Tibial nerve (tissue), 3 donors: ENCODE measurements around the gene AGT.

ENCODE experiments used
- POLR2A ChIP-seq, 2 donors: fragments of 450-650 bp; IDR thresholded peaks; one replicate each; pipeline ENCODE4 v1.6.1; 2017; ENCODE audit warnings: antibody characterized with exemption in 2 of 2, mild to moderate bottlenecking in 2 of 2, moderate library complexity in 2 of 2
- TF ChIP-seq, protein P1 (sequence below), 5 experiments: fragments of 200-600 bp in 3 of 5; fragments of 450-650 bp in 2 of 5; sonication (generic) in 3 of 5; IDR thresholded peaks; one replicate each; pipeline ENCODE4 v1.5.1; 2016 to 2019; ENCODE audit warnings: antibody characterized with exemption in 5 of 5, mild to moderate bottlenecking in 3 of 5, moderate library complexity in 2 of 5

DNA sequence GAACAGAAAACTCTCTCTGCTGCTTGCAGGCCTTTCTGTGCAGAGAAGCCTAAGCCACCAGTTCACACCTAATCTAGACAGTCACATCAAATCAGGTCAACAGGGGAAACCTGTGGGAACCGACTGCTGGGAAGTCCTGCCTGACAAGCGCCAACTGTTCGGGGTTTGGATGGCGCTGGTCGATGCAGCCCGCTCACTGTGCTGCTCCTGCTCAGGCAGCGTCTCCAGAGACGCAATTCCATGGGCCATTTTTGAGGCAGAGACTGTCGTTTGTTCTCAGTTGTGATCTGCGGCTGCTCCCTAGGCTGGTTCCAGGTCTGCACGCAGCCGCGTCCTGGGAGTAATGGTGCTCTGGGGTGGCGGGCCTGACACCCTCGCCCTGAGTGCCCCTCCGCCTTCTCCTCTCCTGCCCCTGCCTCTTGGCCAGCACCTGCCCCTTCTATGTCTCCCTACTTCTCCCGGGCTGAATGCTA, 1.4 kb downstream of the AGT start:
- TF ChIP-seq POLR2A (IDR thresholded peaks at IDR 0.05) = no peak
- TF ChIP-seq, protein P1, sequence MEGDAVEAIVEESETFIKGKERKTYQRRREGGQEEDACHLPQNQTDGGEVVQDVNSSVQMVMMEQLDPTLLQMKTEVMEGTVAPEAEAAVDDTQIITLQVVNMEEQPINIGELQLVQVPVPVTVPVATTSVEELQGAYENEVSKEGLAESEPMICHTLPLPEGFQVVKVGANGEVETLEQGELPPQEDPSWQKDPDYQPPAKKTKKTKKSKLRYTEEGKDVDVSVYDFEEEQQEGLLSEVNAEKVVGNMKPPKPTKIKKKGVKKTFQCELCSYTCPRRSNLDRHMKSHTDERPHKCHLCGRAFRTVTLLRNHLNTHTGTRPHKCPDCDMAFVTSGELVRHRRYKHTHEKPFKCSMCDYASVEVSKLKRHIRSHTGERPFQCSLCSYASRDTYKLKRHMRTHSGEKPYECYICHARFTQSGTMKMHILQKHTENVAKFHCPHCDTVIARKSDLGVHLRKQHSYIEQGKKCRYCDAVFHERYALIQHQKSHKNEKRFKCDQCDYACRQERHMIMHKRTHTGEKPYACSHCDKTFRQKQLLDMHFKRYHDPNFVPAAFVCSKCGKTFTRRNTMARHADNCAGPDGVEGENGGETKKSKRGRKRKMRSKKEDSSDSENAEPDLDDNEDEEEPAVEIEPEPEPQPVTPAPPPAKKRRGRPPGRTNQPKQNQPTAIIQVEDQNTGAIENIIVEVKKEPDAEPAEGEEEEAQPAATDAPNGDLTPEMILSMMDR (IDR thresholded peaks at IDR 0.05) = no peak
